HEK293 (cell line): ENCODE results near the gene NOP56.

Experiments
- CTCF ChIA-PET: fragments of 350-600 bp; formaldehyde crosslinking; extraction: SDS; loops from one replicate; lab custom pipeline; 2021; ENCODE audit warnings: antibody characterized with exemption; lab: Yijun Ruan, JAX
- POLR2A ChIA-PET: fragments of 300-600 bp; formaldehyde crosslinking; extraction: SDS; loops from one replicate; lab custom pipeline; 2020; ENCODE audit warnings: antibody characterized with exemption, inconsistent platforms; lab: Yijun Ruan, JAX
- H3K27ac ChIP-seq: fragments of 200-500 bp; sonication (Bioruptor generic); 2 replicates; pipeline ENCODE4 v1.5.1; 2014; ENCODE audit warnings: low read depth, low read length, control low read depth, inconsistent platforms; ENCODE audit errors: extremely low read depth
- H3K36me3 ChIP-seq, 2 experiments: fragments of 200-500 bp in 1 of 2; sonication (Bioruptor generic) in 1 of 2; 1 replicate in 1 of 2; 2 replicates in 1 of 2; pipeline ENCODE4 v1.5.1; 2014 to 2017; ENCODE audit warnings: inconsistent platforms in 2 of 2, low read length in 2 of 2; ENCODE audit not compliant: control insufficient read depth in 2 of 2, insufficient read depth in 1 of 2
- H3K4me1 ChIP-seq: fragments of 200-500 bp; sonication (Bioruptor generic); 2 replicates; pipeline ENCODE4 v1.5.1; 2014; ENCODE audit warnings: mild to moderate bottlenecking, low read length, inconsistent platforms; ENCODE audit not compliant: control insufficient read depth, insufficient read depth
- H3K4me3 ChIP-seq: 2 replicates; pipeline ENCODE4 v1.5.1; 2011; ENCODE audit warnings: low read depth, mild to moderate bottlenecking, control low read depth, low read length, moderate library complexity
- H3K9me3 ChIP-seq: fragments of 200-500 bp; sonication (Bioruptor generic); 2 replicates; pipeline ENCODE4 v1.5.1; 2014; ENCODE audit warnings: low read depth, low read length, inconsistent platforms; ENCODE audit not compliant: control insufficient read depth, insufficient read depth
- GLIS1 ChIP-seq: fragments of 450-650 bp; formaldehyde crosslinking; IDR thresholded peaks from 2 replicates; pipeline ENCODE4 v1.5.1; 2016; ENCODE audit warnings: missing biosample characterization, missing genetic modification characterization
- GLIS2 ChIP-seq: fragments of 450-650 bp; formaldehyde crosslinking; IDR thresholded peaks from 2 replicates; pipeline ENCODE4 v1.5.1; 2016; ENCODE audit warnings: missing biosample characterization, missing genetic modification characterization
- KLF10 ChIP-seq: fragments of 450-650 bp; IDR thresholded peaks from 2 replicates; pipeline ENCODE4 v1.5.1; 2018; ENCODE audit warnings: missing biosample characterization, mild to moderate bottlenecking, missing genetic modification characterization
- MYNN ChIP-seq: fragments of 450-650 bp; formaldehyde crosslinking; IDR thresholded peaks from 2 replicates; pipeline ENCODE4 v1.5.1; 2016; ENCODE audit warnings: missing biosample characterization, missing genetic modification characterization, borderline replicate concordance
- PATZ1 ChIP-seq: fragments of 450-650 bp; formaldehyde crosslinking; IDR thresholded peaks from 2 replicates; pipeline ENCODE4 v1.5.1; 2016; ENCODE audit warnings: missing biosample characterization, missing genetic modification characterization
- PRDM10 ChIP-seq: fragments of 450-650 bp; formaldehyde crosslinking; IDR thresholded peaks from 2 replicates; pipeline ENCODE4 v1.5.1; 2016; ENCODE audit warnings: missing biosample characterization, missing genetic modification characterization
- ZBTB20 ChIP-seq: fragments of 450-650 bp; formaldehyde crosslinking; IDR thresholded peaks from 2 replicates; pipeline ENCODE4 v1.5.1; 2016; ENCODE audit warnings: missing biosample characterization, missing genetic modification characterization
- ZBTB21 ChIP-seq: fragments of 450-650 bp; formaldehyde crosslinking; IDR thresholded peaks from 2 replicates; pipeline ENCODE4 v1.5.1; 2017; ENCODE audit warnings: missing biosample characterization, missing genetic modification characterization
- ZNF335 ChIP-seq: fragments of 450-650 bp; formaldehyde crosslinking; conservative IDR thresholded peaks from 2 replicates; pipeline ENCODE4 v1.5.1; 2016; ENCODE audit warnings: missing biosample characterization, missing genetic modification characterization
- ZNF704 ChIP-seq: fragments of 450-650 bp; formaldehyde crosslinking; IDR thresholded peaks from 2 replicates; pipeline ENCODE4 v1.5.1; 2016; ENCODE audit warnings: missing biosample characterization, missing genetic modification characterization
- ZNF768 ChIP-seq: fragments of 450-650 bp; formaldehyde crosslinking; IDR thresholded peaks from 2 replicates; pipeline ENCODE4 v1.5.1; 2018; ENCODE audit warnings: missing biosample characterization, mild to moderate bottlenecking, missing genetic modification characterization
- ZSCAN30 ChIP-seq: fragments of 450-650 bp; IDR thresholded peaks from 2 replicates; pipeline ENCODE4 v1.5.1; 2018; ENCODE audit warnings: missing biosample characterization, mild to moderate bottlenecking, missing genetic modification characterization, moderate library complexity
- TF ChIP-seq, protein P1 (sequence below): fragments of 450-650 bp; formaldehyde crosslinking; IDR thresholded peaks from 2 replicates; pipeline ENCODE4 v1.5.1; 2016; ENCODE audit warnings: missing biosample characterization, missing genetic modification characterization

The NOP56 gene

GRCh38 chr20:2690718-2691117 is 38.3 kb downstream of the NOP56 start:
- Histone ChIP-seq H3K4me1 (peaks cover 15% of the 10 kb centered on the region), H3K27ac (no peak overlapping the region), H3K36me3 (peaks cover 0 to 4% of the 10 kb centered on the region in 2 experiments; a peak in 1 of 3 replicates), H3K4me3 (no peak overlapping the region)
- ChIA-PET CTCF (interaction anchor here (1.0 to 5.9 kb wide), 4 partner anchors 51 to 310 kb away, joined by 4 to 48 read pairs (median 16); no protein-coding TSS in a partner anchor), POLR2A (interaction anchor here (0.6 kb wide), 1 partner anchor 626 kb away, joined by 3 read pairs; no protein-coding TSS in a partner anchor)
- TF ChIP-seq PATZ1 (tag by site-specific recombination) = 0 out of 2 replicates have a peak, but pooled peaks have one; percentile 17
- peak; percentile 68; the same call in 1 of the 2 replicates for TF ChIP-seq ZBTB20 (tag by site-specific recombination)
- peak; percentile 86 for TF ChIP-seq GLIS1 (tag by site-specific recombination)
- no peak for TF ChIP-seq PRDM10 (tag by site-specific recombination)
- peak; percentile 82 for TF ChIP-seq ZNF335 (tag by site-specific recombination)
- TF ChIP-seq ZSCAN30 (tag by site-specific recombination) = no peak
- TF ChIP-seq ZNF704 (tag by site-specific recombination) = no peak
- TF ChIP-seq GLIS2 (tag by site-specific recombination) = peak; percentile 35; the same call in 1 of the 2 replicates
- TF ChIP-seq, all 188 proteins: peak for 5
- H3K9me3 ChIP-seq = no peaks in the 10 kb centered on the region

- ChIA-PET POLR2A (interaction anchor here (1.5 kb wide), 1 partner anchor 39 kb away, joined by 3 read pairs; no protein-coding TSS in a partner anchor), CTCF (interaction anchor here (0.7 to 5.9 kb wide), 4 partner anchors 19 to 310 kb away, joined by 3 to 48 read pairs (median 4); no protein-coding TSS in a partner anchor)
- TF ChIP-seq MYNN (tag by site-specific recombination) = no peak
- TF ChIP-seq KLF10 (tag by site-specific recombination) = no peak
- no peak for TF ChIP-seq ZNF768
- TF ChIP-seq ZBTB21 = no peak
- TF ChIP-seq, protein P1, sequence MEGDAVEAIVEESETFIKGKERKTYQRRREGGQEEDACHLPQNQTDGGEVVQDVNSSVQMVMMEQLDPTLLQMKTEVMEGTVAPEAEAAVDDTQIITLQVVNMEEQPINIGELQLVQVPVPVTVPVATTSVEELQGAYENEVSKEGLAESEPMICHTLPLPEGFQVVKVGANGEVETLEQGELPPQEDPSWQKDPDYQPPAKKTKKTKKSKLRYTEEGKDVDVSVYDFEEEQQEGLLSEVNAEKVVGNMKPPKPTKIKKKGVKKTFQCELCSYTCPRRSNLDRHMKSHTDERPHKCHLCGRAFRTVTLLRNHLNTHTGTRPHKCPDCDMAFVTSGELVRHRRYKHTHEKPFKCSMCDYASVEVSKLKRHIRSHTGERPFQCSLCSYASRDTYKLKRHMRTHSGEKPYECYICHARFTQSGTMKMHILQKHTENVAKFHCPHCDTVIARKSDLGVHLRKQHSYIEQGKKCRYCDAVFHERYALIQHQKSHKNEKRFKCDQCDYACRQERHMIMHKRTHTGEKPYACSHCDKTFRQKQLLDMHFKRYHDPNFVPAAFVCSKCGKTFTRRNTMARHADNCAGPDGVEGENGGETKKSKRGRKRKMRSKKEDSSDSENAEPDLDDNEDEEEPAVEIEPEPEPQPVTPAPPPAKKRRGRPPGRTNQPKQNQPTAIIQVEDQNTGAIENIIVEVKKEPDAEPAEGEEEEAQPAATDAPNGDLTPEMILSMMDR = no peak
- no peak overlapping the region for H3K27ac ChIP-seq
- H3K4me3 ChIP-seq = no peak overlapping the region
- H3K9me3 ChIP-seq = no peaks in the 10 kb centered on the region
- H3K4me1 ChIP-seq = peaks cover 15% of the 10 kb centered on the region
- H3K36me3 ChIP-seq = peaks cover 0 to 4% of the 10 kb centered on the region in 2 experiments; a peak in 1 of 3 replicates
Measured at GRCh38 chr20:2691127-2691526, 38.7 kb downstream of the NOP56 start.
